ENCODE data around the gene ACTN1.
"Not testable (repeated sequence)": the region's sequence is repeated elsewhere in the genome, so short reads cannot be mapped to it uniquely, and the experiment has no call there.

The ACTN1 gene

GRCh38 chr14:68986225-68986624 lies 7.1 kb upstream of the ACTN1 start:
- no peak for DNase-seq

DNA sequence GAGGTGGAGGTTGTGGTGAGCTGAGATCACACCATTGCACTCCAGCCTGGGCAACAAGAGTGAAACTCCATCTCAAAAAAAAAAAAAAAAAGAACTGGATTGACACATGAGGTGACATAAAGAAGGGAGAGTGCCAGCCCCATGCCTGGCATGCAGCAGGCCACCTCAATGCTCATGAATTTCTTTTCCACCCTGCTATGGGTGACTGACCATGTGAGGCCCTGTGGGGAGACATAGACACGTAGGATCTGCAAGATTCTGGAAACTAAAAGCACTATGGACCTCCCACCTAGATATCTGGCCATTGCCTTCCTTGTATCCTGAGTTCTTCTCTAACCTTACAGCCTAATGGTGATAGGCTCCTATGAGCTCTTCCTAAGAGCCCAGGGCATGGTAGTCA lies 5.6 kb upstream of the ACTN1 start:
- DNase-seq: no peak

GRCh38 chr14:68983191-68983590 lies 4.1 kb upstream of the ACTN1 start:
- DNase-seq: no peak

- no peak for DNase-seq
Measured at GRCh38 chr14:68982581-68982980, 3.5 kb upstream of the ACTN1 start.

GRCh38 chr14:68981539-68981976 lies 2.5 kb upstream of the ACTN1 start:
- no peak for DNase-seq

- DNase-seq: no peak
Measured at GRCh38 chr14:68981139-68981538, 2.0 kb upstream of the ACTN1 start.

DNA sequence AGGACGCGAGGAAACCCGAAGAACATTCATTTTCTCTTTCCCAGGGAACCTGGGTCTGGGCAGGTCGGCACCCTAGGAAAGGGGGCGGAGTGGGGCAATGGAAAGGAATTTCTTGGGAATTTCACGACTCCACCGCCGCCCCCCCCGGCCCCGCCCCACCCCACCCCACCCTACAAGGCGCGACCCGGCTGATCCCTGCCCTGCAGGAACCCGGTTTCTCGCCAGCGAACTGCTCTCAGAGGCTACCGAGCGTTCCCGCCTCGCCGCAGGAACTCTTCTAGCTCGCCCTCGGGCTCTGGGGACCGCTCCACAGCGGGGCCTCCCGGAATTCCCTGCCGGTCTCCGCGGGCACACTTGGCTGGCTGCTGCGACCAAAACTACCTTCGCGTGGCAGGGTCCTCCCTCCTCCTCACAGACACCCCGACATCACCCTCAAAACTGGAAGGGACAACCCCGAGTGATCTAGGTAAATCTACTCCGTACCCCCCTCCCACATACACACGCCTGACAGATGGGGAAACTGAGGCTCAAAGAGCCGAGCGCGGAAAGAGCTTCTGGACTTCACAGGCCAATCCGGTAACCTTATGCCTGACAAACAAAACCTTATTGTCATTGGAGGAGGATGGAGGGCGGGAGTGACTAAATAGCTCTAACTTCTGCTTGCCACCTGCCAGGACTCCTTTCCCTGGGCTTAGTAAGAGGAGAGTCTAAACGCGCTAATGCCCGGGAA lies 785 bp upstream of the ACTN1 start:
- DNase-seq: no peak

DNA sequence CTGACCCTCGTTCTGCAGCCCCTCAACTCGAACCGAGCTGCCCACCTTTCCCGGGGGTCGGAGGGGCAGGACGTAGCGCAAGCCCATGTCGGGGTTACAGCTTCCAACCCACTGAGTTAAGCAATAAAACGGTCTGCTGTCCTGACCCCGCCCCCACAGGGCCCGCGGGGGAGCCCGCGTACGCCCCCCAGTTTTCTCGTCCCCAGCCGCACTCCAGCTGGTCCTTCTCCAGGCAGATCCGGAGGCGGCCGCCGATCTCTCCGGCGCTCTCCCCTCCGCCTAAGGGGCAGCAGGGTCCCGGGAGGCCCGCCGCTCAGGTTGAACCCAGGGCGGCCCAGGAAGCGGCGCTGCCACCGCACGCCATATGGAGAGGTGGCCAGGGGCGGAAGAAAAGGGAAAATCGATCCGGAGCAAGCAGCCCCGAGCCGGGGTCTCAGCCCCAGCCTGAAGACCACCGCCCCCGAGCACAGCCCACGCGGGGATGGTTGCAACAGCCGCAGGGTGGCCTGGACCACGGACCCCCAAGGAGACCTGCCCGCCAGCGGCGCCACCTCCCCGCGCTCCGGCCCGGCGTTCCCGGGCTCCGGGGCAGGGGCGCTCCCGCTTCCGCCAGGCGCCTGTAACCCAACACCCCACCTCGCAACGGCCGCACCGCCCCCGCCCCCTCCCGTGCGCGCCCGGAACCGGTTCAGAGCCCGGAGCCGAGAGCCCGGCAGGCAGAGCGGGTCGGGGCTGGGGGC lies 760 bp downstream of the ACTN1 start:
- DNase-seq: no peak

GRCh38 chr14:68977718-68978171 lies 1.4 kb downstream of the ACTN1 start:
- no peak for DNase-seq

DNA sequence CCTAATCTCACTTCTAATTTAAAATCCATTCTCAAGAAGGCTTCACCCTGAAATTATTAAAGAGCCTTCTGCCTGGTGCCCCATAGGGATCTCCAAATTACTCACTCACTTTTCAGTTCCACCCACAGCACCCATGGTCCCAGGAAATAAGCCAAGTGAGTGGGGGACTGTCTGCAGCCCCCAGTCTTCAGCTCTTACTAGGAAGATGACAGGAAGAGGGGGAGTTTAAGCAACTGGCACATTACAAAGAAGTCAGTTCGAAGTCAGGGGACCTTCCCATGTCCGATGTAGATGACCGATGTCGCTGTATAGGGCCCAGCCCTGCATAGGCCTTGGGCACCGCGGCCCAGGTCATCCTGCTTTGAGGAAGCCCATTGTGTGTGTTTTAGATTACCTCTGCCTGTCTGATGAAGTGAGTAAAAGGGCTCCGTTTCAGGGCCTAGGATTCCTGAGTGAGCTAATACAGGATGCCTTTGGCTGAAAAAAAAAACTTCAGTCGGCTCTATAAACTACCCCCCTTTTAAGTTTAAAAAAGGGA lies 1.9 kb downstream of the ACTN1 start:
- DNase-seq: no peak

GRCh38 chr14:68976160-68977067 lies 2.7 kb downstream of the ACTN1 start:
- DNase-seq: peak; percentile 69

- DNase-seq: no peak
Measured at GRCh38 chr14:68975667-68976066, 3.4 kb downstream of the ACTN1 start.

- DNase-seq: no peak
Measured at GRCh38 chr14:68974759-68975347, 4.2 kb downstream of the ACTN1 start.

- no peak for DNase-seq
Measured at GRCh38 chr14:68973639-68974038, 5.5 kb downstream of the ACTN1 start.

- DNase-seq: not testable (repeated sequence)
Measured at GRCh38 chr14:68973219-68973565, 5.9 kb downstream of the ACTN1 start.

DNA sequence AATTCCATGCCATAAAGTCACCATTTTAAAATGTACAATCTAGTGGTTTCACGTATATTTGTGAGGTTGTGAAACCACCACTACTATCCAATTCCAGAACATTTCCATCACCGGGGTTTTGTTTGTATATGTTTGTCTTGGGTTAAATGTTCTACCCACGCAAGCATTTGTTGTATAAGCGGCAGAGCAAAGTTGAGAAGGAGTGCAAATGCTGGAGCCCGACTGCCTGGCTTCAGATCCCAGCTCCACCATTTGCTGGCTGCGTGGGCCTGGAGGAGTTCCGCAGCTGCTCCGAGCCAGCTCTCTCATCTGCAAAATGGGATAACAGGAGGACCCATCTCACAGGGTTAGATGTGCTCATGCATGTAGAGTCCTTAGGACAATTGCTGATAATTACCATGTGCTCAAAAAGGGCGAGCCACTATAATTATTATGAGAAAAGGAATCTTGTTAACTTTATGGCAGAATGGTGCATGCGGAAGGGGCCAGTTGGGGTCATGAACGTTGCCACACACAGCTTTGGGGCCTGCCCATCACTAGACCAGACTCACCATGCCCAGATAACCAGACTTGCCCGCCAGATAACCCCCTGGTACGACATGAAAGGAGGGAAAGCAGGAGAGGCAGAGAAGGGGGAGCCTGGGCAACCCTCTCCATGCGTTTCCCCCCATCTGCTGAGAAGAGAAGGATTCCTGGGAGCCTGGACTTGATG lies 6.4 kb downstream of the ACTN1 start:
- no peak for DNase-seq

DNA sequence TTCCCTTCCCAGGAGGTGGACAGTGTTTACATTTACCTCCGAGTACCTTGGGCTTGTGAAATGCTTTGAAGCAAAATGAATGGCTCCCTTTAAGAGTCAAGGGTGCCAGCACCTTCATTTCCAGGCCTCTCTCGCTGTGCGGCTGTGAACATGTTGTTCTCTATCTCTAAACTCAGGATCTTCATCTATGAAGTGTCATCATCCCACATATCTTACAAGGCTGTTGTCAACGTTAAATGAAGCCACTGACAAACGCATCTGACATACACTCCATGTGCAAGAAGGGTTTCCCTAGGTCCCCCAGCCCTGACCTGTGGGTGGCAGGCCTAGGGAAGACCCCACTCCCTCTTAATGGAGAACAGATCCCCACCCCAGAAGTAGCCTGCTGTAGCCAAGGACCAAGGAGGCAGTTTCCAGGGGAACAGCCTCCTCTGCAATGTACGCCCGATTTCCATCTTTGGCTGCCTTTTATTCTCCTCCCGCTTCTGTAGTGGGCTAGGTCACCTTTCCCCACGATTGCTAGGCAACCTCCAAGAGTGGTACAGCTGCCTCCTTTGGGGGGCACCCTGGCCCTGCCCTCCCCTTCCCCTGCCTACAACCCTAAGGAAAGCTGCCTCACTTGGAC lies 7.6 kb downstream of the ACTN1 start:
- no peak for DNase-seq

GRCh38 chr14:68970736-68971135 lies 8.4 kb downstream of the ACTN1 start:
- DNase-seq: no peak

DNA sequence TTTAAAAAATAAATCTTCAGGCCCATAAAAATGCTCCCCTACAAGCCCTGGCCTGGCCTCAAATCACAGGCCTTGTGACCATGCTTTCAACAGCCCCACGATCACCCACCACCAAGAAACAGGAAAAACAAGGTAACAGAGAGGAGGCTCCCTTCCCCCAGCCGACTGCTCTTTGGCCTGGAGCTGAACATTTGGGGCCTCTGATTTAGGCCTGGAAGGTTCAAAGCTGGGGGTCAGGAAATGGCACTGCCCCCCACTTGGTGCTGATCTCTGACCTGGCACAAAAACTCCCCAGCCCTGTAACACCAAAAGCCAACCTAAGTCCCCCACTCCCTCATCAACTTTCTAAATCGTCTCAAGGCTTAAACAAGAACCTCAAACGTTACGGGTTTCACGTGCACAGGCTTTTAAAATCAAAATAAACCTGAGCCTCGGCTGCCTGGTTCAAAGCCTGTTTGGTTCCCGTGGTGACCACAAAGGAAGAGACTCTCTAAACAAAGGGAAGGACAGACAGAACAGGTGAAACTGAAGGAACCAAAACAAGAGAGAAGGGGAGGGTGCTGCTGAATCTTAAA lies 9.0 kb downstream of the ACTN1 start:
- no peak for DNase-seq

- DNase-seq: no peak
Measured at GRCh38 chr14:68969278-68970033, 9.6 kb downstream of the ACTN1 start.
